HG02678 (cell line): ENCODE measurements around the gene ATP2A2.
"Not testable (repeated sequence)": the region's sequence is repeated elsewhere in the genome, so short reads cannot be mapped to it uniquely, and the experiment has no call there.

ENCODE experiments used
- ATAC-seq: cut with Tn5 transposase; IDR thresholded peaks from one replicate; pipeline ENCODE4 v1.9.1; 2021; ENCODE audit warnings: mild to moderate bottlenecking, moderate library complexity; ENCODE audit not compliant: unreplicated experiment

Gene ATP2A2

DNA sequence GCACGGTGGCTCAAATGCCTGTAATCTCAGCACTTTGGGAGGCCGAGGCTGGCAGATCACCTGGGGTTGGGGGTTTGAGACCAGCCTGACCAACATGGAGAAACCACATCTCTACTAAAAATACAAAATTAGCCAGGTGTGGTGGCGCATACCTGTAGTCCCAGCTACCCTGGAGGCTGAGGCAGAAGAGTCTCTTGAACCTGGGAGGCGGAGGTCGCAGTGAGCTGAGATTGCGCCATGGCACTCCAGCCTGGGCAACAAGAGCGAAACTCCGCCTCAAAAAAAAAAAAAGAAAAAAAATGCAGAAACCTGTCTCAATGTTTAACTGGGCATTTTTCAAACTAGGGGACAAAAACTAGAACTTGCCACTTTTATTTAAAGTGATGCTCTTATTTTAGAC, 59.2 kb downstream of the ATP2A2 start:
- ATAC-seq = not testable (repeated sequence)

DNA sequence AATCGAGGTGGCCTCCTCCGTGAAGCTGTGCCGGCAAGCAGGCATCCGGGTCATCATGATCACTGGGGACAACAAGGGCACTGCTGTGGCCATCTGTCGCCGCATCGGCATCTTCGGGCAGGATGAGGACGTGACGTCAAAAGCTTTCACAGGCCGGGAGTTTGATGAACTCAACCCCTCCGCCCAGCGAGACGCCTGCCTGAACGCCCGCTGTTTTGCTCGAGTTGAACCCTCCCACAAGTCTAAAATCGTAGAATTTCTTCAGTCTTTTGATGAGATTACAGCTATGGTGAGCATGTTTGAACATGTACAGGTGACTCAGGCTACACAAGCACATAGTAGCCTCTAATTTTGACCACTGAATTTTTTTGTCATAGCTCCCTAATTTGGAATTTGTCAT, 59.7 kb downstream of the ATP2A2 start:
- no peak for ATAC-seq

DNA sequence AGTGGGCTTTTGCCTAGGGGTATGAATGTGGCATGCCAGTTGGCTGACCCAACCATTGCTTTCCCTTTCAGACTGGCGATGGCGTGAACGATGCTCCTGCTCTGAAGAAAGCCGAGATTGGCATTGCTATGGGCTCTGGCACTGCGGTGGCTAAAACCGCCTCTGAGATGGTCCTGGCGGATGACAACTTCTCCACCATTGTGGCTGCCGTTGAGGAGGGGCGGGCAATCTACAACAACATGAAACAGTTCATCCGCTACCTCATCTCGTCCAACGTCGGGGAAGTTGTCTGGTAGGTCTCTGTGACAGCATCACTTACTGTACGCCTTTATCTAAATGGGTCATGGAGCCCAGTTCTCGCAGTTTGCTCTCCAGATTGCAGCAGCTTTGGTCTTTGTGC, 61.1 kb downstream of the ATP2A2 start:
- no peak for ATAC-seq

DNA sequence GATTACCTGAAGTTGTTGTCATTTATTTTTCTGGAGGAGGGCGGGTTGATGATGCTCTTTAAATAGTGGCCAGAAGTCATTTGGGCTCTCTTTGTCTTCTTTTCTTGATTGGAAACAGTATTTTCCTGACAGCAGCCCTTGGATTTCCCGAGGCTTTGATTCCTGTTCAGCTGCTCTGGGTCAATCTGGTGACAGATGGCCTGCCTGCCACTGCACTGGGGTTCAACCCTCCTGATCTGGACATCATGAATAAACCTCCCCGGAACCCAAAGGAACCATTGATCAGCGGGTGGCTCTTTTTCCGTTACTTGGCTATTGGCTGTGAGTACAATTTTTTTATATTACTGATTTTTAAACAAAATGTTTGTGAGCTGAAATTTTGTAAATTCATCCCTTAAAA, 62.1 kb downstream of the ATP2A2 start:
- ATAC-seq = no peak

DNA sequence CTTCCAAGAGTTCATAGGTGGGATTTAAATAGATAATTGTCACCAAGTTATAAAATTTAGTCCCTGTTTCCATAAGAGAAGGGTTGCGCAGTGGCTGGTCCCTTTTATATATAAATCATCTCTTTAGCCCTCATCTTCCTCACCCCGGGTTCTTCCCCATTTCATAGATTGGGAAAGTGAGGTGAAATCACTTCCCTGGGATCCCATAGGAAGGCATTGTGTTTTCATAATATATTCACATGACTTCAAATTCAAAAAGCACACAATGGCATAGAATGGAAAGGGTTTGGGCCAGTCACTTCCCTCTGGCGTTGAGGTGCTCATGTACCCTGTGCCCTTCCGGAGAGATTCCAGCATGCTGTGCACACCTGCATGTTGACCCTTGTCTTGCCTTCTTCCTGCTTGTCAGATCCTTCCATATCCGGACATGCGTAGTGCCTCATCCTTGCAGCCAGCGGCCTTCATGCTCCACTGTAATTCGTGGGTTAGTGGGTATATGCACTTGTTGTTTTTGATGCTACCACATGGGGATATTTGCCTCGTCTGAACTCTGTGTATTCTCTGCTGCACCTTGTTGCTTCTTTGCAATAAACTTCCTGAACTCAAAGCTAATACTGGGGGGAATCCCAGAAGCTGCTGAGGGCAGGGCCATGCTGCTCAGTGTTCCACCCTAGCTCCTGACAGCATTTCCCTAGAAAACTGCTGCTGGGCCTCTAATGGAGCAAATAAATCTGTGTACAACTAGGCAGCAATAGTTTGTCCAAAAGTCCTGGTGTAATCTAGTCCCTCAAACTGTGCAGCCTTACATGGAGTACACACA, 62.9 kb downstream of the ATP2A2 start:
- no peak for ATAC-seq

DNA sequence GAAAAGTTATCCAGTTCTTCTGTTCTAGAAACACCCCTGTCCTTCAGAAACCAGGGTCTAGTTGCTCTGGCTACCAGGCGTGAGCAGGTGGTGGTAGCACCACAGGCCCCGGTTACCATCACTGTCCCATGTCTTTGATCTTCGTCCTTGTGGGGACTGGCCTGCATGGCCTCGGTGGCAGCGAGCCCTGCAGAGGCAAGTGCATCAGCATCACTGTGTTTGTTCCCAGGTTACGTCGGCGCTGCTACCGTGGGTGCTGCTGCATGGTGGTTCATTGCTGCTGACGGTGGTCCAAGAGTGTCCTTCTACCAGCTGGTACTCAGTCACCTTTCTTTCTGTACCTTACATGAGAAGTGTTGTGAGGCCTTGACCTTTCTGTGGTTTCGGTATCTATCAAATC, 63.6 kb downstream of the ATP2A2 start:
- ATAC-seq = no peak

DNA sequence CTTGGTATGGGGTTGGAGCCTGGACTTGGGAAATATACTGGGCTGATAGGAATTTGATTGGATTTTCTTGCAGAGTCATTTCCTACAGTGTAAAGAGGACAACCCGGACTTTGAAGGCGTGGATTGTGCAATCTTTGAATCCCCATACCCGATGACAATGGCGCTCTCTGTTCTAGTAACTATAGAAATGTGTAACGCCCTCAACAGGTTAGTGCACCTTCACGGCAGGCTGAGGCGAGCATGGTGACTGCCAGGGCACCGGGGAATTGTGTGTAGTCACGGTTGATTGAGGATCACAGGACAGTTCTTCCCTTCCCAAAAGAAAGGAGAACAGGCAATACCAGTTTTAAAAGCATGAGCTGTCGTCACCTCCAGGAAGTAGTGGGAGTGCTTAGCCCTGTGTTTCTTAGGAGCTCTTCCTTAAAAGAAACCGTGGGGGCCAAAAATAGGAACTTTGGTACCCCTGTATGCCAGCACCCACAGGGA, 64.2 kb downstream of the ATP2A2 start:
- no peak for ATAC-seq

DNA sequence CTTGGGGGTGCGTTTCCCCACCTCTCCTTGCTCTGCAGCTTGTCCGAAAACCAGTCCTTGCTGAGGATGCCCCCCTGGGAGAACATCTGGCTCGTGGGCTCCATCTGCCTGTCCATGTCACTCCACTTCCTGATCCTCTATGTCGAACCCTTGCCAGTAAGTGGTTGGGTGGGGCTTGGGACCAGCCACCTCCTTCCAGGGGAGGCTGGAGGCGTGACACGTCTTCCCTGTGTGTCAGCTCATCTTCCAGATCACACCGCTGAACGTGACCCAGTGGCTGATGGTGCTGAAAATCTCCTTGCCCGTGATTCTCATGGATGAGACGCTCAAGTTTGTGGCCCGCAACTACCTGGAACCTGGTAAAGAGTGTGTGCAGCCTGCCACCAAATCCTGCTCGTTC, 64.9 kb downstream of the ATP2A2 start:
- no peak for ATAC-seq

DNA sequence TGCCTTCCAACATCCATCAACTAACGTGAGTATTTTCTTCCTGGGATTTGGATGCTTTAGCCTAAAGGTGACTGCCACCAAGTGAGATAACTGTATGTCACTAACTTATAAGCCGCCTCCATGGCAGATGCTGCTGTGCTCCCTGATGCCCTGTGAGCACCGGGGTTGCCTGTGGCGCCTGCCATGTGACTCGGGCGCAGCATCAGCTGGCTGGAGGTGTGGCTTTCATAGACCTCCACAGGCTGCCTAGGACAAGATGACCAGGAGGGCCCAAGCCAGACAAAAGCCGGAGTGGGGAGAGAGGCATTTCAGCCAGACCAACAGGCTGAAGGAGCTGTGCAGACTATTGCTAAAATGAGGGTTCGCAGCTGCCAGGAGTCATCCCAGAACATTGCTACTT, 66.7 kb downstream of the ATP2A2 start:
- no peak for ATAC-seq

DNA sequence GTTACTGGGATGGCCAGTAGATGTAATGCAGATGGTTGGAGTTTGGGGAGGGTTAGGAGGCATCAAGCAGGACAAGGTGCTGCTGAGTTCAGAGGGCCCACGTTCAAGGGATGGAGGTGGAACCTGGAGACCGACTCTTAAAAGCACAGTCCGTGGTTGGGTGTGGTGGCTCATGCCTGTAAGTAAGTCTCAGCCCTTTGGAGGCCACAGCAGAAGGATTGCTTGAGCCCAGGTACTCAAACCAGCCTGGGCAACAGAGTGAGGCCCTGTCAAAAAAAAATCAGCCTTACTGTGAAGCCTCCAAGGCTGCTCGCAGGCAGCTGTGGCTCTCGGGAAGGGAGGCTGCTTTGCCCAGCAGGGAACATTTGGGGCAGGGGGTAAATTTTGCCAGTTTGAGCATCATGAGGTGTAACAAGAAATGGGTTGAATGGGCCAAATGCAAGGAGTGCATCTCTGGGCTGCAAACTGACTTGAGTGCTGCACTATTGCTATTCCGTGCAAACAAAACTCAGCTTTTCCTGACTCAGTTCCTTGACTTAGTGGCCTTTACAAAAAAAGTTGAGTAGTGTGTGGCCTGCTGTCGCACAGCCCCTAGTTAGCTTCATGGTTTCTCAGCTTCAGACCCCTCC, 67.5 kb downstream of the ATP2A2 start:
- ATAC-seq = no peak

DNA sequence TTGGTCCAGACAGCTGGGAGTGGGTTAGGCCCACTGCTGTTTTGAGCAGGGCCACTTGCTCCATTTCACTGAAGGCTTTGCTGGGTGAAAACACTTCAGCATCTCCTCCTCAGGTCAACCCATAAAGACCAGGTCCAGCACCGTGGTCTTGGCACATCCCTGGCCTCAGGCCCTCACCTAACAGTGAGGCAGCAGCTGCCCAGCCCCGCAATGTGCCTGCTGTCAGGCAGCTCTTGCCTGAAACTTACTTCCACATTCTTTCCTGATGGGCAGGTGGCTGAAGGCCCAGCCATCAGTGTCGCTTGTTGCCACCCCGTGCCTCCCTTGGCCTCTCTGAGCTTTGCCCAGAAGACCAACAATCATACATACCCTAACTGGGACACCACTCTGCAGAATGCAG, 68.0 kb downstream of the ATP2A2 start:
- no peak for ATAC-seq

DNA sequence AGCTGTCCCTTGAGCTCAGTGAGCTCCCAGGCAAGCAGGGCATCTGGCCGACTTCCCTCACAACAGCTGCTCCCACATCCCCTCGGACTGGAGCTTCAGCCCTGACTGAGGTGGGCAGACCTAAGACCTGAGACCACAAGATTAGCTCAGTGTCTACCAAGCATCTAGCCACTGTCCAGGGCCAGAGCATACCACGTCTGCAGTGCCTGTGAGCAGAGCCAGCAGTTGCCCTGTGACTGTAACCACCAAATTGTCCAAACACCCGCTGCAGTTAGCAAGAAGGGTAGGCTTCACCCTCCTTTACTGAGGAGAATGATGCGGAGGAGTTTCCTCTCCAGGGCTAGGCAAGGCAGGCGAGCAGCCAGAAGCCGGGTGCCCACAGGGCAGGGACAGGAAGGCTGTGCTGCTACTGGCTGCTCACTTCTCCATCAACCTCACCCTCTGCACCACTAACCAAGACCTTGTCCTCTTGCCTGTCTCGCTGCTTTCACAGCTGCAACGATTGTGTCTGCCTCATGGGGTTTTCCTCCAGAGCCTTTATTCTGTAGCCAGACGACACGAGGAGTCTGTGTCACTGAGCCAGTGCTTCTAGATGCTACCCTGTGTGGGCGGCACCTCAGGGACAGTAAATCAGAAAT, 68.6 kb downstream of the ATP2A2 start:
- ATAC-seq = peak; percentile 50

DNA sequence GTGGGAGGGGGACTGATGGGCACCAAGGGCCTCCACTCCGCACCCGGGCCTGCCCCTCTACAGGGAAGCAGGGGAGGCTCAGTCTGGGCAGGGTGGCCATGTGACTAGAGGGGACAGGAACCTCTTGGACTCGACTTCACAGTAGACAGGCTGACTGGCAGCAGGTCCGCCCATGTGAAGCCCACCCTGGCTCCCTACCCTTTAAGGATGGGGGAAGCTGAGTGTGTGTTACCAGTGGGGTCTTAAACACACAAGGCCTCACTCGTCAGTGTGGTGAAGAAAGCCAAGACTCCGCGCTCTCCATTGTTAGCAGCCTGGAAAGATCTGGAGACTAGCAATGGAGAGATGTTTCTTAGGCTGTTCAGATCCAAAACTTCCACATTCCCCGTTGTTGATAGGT, 70.1 kb downstream of the ATP2A2 start:
- no peak for ATAC-seq

DNA sequence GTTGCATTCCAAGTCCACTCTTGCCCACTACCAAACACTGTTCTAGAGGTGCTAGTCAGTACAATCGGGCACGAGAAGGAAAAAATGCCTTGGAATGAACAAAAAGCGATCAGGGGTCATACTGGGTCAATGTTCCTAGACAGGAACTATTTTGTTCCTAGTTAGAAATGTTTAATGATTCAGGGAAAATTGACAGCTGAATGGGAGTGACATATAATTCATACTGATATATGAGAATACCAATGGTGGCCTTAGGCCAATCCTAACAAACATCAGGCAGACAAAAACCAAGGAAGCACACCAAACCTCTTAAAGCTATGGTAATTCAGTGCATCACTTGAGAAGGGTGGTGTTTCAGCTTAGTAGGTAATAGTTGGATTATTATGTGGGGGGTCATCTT, 71.4 kb downstream of the ATP2A2 start:
- no peak for ATAC-seq

DNA sequence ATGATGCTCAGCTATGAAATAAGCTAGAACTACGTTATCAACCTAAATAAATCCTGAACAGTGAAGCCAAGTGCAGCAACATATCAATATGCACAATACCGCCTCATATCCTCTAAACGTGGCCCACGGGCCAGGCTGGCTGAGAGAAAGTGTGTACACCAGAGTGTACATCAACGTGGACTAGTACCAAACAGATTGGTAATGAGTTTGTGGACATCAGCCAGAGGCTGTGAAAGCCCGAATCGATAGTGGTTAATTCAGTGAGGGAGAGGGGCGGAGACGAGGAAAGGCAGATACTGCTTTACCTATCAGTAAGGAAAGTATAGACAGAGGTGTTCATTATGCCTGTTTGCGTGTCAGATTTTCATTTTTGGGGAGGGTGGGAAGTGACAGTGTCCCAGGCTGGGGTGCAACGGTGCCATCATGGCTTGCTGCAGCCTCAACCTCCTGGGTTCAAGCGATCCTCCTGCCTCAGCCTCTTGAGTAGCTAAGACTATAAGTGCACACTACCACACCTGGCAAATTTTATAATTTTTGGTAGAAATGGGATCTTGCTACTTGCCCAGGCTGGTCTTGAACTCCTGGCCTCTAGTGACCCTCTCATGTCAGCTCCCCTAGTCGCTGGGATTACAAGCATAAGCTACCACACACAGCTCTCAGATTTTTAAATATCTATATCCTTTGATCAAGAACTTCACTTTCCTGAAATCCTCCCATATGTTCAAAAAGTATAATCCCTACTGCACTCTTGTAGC, 72.3 kb downstream of the ATP2A2 start:
- ATAC-seq = no peak

DNA sequence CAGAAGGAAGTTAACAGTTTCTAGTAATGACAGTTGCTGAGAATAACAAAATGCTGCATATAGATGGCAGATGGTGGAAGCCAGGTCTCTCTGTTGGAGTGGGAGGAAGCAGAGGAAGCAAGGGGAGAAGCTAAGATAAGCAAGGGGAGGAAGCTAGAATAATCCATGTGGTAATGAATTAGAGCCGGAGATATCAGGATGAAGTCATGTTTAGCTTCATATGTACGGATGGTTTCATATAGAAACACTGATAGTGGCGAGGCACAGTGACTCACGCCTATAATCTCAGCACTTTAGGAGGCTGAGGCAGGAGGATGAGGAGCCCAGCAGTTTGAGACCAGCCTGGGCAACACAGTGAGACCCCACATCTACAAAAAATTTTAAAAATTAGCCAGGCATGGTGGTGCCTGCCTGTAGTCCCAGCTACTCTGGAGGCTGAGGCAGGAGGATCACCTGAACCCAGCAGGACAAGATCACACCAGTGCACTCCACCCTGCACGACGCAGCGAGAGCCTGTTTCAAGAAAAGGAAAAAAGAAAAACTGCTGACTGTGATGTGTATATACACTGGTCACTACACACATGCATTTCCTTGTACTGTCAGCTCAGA, 73.2 kb downstream of the ATP2A2 start:
- no peak for ATAC-seq

DNA sequence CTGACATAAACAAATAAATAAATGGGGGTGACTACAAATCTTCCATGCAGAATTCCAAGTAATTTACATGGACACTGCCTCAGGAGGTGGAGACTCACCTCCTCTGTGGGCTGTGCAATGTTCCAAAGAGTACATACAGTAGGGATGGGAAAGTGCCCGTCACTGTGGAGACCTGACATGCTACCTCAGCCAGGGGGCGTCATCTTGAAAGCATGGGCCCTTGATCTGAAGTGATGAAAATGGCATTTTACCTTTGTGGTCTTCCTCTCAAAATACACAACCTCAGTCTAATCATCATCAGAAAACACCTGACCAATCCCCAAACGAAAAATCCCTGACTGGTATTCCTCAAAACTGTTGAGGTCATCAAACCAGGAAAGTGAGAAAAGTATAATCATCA, 74.0 kb downstream of the ATP2A2 start:
- no peak for ATAC-seq

DNA sequence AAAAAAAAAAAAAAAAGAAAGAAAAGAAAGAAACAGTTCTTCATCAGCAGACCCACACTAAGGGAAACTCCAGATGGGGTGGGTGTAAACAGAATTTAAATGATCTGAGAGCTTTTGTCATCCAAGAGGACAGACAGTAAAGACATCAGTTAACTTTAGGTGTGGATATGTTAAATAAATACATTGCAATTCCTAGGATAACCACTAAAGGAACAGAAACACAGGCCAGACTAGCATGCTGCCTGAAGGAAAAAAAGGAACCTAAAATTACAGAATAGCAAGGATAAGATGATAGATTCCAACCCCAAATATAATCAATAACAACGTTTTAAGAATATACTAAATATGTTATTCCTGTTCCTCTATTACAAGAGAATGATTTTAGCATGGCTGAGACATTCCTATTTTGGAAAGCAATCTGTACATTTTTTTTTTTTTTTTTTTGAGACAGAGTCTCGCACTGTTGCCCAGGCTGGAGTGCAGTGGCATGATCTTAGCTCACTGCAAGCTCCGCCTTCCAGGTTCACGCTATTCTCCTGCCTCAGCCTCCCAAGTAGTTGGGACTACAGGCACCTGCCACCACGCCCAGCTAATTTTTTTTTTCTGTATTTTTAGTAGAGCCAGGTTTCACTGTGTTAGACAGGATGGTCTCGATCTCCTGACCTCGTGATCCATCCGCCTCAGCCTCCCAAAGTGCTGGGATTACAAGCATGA, 77.5 kb downstream of the ATP2A2 start:
- not testable (repeated sequence) for ATAC-seq

DNA sequence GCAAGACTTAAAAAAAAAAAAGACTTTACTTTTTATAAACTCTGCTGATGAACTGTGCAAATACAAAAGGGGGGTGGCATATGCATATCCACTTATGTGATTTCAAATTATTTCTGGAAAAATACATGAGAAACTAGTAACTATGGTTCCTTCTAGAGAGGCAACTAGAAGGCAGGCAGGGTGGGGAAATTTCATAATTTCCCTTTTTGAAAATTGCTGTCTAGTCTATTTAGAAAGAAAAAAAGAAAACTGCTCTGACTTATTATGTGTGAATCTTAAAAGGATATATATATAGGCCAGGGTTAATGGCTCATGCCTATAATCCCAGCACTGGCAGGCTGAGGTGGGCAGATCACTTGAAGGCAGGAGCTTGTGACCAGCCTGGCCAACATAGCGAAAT, 80.2 kb downstream of the ATP2A2 start:
- ATAC-seq = no peak
